Activated T-helper 1 cell treated with anti-CD3 and anti-CD28 coated beads, Interleukin-12 subunit alpha, Interleukin-12 subunit beta, Interleukin-2, Interleukin-4 antibody, amounts not matched to agents 30 ng/mL and 10 ng/mL and 1 ng/mL, durations not matched to agents 14 hours and 24 hours and 36 hours (primary cell): ENCODE data around the gene C5AR1. TPM values are rescaled to one million over a fixed set of nuclear protein-coding genes. Genes with fewer than 3 reads are reported as not detected.
"Not testable (repeated sequence)": the region's sequence is repeated elsewhere in the genome, so short reads cannot be mapped to it uniquely, and the experiment has no call there.

Source experiments
- DNase-seq: peaks from one replicate; pipeline ENCODE4 v3.0.0; 2021; ENCODE audit warnings: low spot score
- H3K27ac Mint-ChIP-seq: one replicate; pipeline ENCODE4 v1.8.0; 2021; ENCODE audit warnings: mild to moderate bottlenecking, mixed read lengths
- H3K27me3 Mint-ChIP-seq: one replicate; pipeline ENCODE4 v1.8.0; 2022; ENCODE audit warnings: mild to moderate bottlenecking, moderate library complexity, mixed read lengths; ENCODE audit not compliant: insufficient read depth
- H3K36me3 Mint-ChIP-seq: one replicate; pipeline ENCODE4 v1.8.0; 2021; ENCODE audit warnings: low read depth, mixed read lengths
- H3K4me1 Mint-ChIP-seq: one replicate; pipeline ENCODE4 v1.8.0; 2021; ENCODE audit warnings: low read depth, mixed read lengths
- H3K4me3 Mint-ChIP-seq: one replicate; pipeline ENCODE4 v1.8.0; 2021; ENCODE audit warnings: mild to moderate bottlenecking, moderate library complexity, mixed read lengths
- H3K9me3 Mint-ChIP-seq: one replicate; pipeline ENCODE4 v1.8.0; 2021; ENCODE audit warnings: mixed read lengths
- intact Hi-C: fragments of 100-400 bp; cut with micrococcal nuclease; formaldehyde crosslinking; loops from one replicate; pipeline ENCODE4 v1.15.1; 2024
- total RNA-seq: library from RNA; stranded (reverse); gene quantifications from 2 replicates; pipeline ENCODE4 v1.2.3, GENCODE V29; 2022

The C5AR1 gene
- total RNA-seq, result 1.4 and 1.5 TPM in 2 replicates

- Mint-ChIP-seq H3K27me3 (peaks cover 2% of the 10 kb centered on the region), H3K36me3 (no peaks in the 10 kb centered on the region), H3K4me1 (peaks cover 3% of the 10 kb centered on the region), H3K9me3 (no peaks in the 10 kb centered on the region), H3K27ac (no peak within 1 kb of the TSS), H3K4me3 (no peak within 1 kb of the TSS)
- intact Hi-C loops, result no loop called here
- no peak for DNase-seq
These were observed at the start of gene C5AR1 for GRCh38 chr19:47309608-47310007. C5AR1 (plus strand) TSS chr19:47309861; CDS start chr19:47309896, 35 bp downstream.

GRCh38 chr19:47260476-47260875 is 49.2 kb upstream of the C5AR1 start:
- peaks cover 42% of the 10 kb centered on the region for H3K36me3 Mint-ChIP-seq

GRCh38 chr19:47261946-47262793 is 47.5 kb upstream of the C5AR1 start:
- peaks cover 47% of the 10 kb centered on the region for H3K36me3 Mint-ChIP-seq
- not testable (repeated sequence) for H3K27me3 Mint-ChIP-seq

More at GRCh38 chr19:47260476-47260875, 49.2 kb upstream of the C5AR1 start:
- Mint-ChIP-seq H3K4me3 (no peak overlapping the region), H3K4me1 (peaks cover 31% of the 10 kb centered on the region), H3K27me3 (peaks cover 2% of the 10 kb centered on the region), H3K27ac (peak overlapping the region; percentile 38), H3K9me3 (no peaks in the 10 kb centered on the region)
- intact Hi-C loops, result no loop called here
- DNase-seq, result no peak

GRCh38 chr19:47264629-47265028 is 45.0 kb upstream of the C5AR1 start:
- no peaks in the 10 kb centered on the region for H3K9me3 Mint-ChIP-seq
- peaks cover 38% of the 10 kb centered on the region for H3K36me3 Mint-ChIP-seq
- intact Hi-C loops, result no loop called here
- H3K4me1 Mint-ChIP-seq, result peaks cover 6% of the 10 kb centered on the region
- no peak overlapping the region for H3K27ac Mint-ChIP-seq
- DNase-seq, result no peak
- H3K27me3 Mint-ChIP-seq, result no peaks in the 10 kb centered on the region
- no peak overlapping the region for H3K4me3 Mint-ChIP-seq

More at GRCh38 chr19:47261946-47262793, 47.5 kb upstream of the C5AR1 start:
- H3K9me3 Mint-ChIP-seq, DNase-seq, H3K4me3 Mint-ChIP-seq, intact Hi-C loops, H3K27ac Mint-ChIP-seq: not testable (repeated sequence)
- H3K4me1 Mint-ChIP-seq, result peaks cover 30% of the 10 kb centered on the region

DNA sequence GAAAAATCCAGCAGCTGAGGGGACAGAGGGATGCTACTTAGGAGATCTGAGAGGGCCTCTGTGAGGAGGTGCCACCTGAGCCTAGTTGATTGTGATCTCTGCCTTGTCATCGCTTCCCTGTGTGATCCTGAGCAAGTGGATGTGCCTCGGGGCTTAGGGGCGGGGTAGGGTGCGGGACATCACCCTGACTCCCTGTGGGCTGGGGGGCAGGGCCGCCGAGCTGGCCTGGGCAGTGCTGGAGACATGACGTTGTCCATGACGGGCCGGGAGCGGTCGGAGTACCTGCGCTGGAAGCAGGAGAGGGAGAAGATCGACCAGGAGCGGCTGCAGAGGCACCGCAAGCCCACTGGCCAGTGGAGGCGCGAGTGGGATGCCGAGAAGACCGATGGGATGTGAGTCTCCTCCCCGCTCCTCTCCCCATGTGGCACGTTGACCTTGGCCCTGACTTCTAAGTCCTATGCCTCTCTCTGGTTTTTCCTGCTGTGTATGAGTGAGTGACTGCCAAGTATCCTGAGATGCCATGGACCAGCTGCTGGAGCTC is 43.2 kb upstream of the C5AR1 start:
- intact Hi-C loops, result no loop called here

DNA sequence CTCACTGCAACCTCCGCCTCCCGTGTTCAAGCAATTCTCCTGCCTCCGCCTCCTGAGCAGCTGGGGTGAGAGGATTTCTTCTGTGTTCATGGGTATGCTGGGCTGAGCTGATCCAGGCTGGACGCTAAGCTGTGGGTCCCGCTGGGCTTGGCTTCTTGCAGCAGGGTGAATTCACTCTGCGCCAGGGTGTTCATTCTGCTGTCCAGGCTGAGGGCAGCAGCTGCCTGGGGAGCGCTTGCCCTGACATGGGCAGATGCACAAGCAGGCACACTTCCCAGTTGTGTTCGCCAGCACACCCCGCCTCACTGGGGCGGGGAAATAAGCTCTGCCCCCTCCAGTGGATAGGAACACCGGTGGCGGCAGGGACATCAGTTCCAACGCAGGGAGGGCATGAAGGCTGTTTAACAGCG is 42.3 kb upstream of the C5AR1 start:
- Mint-ChIP-seq H3K9me3 (no peaks in the 10 kb centered on the region), H3K27me3 (no peaks in the 10 kb centered on the region), H3K36me3 (peaks cover 31% of the 10 kb centered on the region), H3K4me3 (no peak overlapping the region), H3K4me1 (peaks cover 2% of the 10 kb centered on the region), H3K27ac (no peak overlapping the region)
- intact Hi-C loops, result no loop called here
- DNase-seq, result no peak

More for the DNA sequence above, 43.2 kb upstream of the C5AR1 start:
- Mint-ChIP-seq H3K4me3 (no peak overlapping the region), H3K27me3 (no peaks in the 10 kb centered on the region), H3K27ac (no peak overlapping the region), H3K36me3 (peaks cover 34% of the 10 kb centered on the region), H3K9me3 (no peaks in the 10 kb centered on the region), H3K4me1 (no peaks in the 10 kb centered on the region)
- no peak for DNase-seq

- Mint-ChIP-seq H3K4me1 (peaks cover 8% of the 10 kb centered on the region), H3K27me3 (no peaks in the 10 kb centered on the region), H3K36me3 (peaks cover 32% of the 10 kb centered on the region), H3K27ac (no peak overlapping the region), H3K4me3 (no peak overlapping the region), H3K9me3 (no peaks in the 10 kb centered on the region)
- DNase-seq, result no peak
- intact Hi-C loops, result no loop called here
These were observed 41.6 kb upstream of the C5AR1 start for GRCh38 chr19:47268028-47268427.

DNA sequence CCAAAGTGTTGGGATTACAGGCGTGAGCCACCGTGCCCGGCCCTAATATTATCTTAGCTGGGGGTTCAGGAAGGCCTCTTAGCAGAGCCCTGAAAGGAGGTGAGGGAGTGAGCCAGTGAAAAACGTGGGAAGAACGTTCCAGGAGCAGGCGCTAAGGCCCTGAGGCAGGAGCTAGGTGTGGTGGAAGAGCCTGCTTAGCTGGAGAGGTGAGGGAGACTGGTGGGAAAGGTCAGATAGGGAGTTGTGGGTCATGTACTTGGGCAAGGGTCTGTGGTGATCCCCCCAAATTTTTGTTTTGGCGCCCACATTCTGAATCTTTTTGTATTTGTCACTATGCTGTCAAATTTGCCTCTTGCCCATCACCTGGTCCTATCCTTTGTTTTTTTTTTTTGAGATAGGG is 40.1 kb upstream of the C5AR1 start:
- no peak overlapping the region for H3K4me3 Mint-ChIP-seq
- no peak for DNase-seq
- peaks cover 18% of the 10 kb centered on the region for H3K4me1 Mint-ChIP-seq
- no peak overlapping the region for H3K27ac Mint-ChIP-seq
- no peaks in the 10 kb centered on the region for H3K27me3 Mint-ChIP-seq
- no peaks in the 10 kb centered on the region for H3K9me3 Mint-ChIP-seq
- H3K36me3 Mint-ChIP-seq, result peaks cover 27% of the 10 kb centered on the region
- intact Hi-C loops, result no loop called here

DNA sequence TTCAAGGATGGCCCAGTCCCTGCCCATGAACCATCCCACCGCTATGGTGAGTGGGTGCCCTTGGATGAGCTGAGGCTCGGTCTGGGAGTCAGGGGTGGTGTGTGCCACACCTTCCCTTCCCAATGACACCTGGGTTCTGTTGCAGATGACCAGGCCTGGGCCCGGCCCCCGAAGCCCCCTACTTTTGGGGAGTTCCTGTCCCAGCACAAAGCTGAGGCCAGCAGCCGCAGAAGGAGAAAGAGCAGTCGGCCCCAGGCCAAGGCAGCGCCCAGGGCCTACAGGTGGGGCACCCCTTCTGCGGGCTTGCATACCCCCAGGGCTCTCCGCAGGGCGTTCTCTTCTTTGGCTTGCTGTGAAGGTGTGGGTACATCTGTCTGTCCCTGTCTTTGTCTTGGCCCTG is 39.3 kb upstream of the C5AR1 start:
- H3K4me1 Mint-ChIP-seq, result peaks cover 19% of the 10 kb centered on the region
- no peak for DNase-seq
- intact Hi-C loops, result loop anchor here (5.0 kb wide), 2 partner anchors 212 to 408 kb away; partner anchors contain the start of genes ARHGAP35 and KPTN
- no peaks in the 10 kb centered on the region for H3K9me3 Mint-ChIP-seq
- H3K36me3 Mint-ChIP-seq, result peaks cover 25% of the 10 kb centered on the region
- H3K27me3 Mint-ChIP-seq, result no peaks in the 10 kb centered on the region
- no peak overlapping the region for H3K27ac Mint-ChIP-seq
- no peak overlapping the region for H3K4me3 Mint-ChIP-seq

GRCh38 chr19:47271949-47272348 is 37.7 kb upstream of the C5AR1 start:
- Mint-ChIP-seq H3K9me3 (no peaks in the 10 kb centered on the region), H3K27me3 (no peaks in the 10 kb centered on the region), H3K27ac (peak overlapping the region; percentile 43), H3K4me3 (peak overlapping the region; percentile 92), H3K36me3 (peaks cover 20% of the 10 kb centered on the region), H3K4me1 (peaks cover 29% of the 10 kb centered on the region)
- no peak for DNase-seq
- intact Hi-C loops, result loop anchor here (5.0 kb wide), 2 partner anchors 210 to 410 kb away; partner anchors contain the start of genes ARHGAP35 and KPTN

- DNase-seq, result no peak
- H3K9me3 Mint-ChIP-seq, result no peaks in the 10 kb centered on the region
- no peaks in the 10 kb centered on the region for H3K27me3 Mint-ChIP-seq
- peak overlapping the region; percentile 92 for H3K4me3 Mint-ChIP-seq
- H3K36me3 Mint-ChIP-seq, result peaks cover 16% of the 10 kb centered on the region
- intact Hi-C loops, result loop anchor here (1.0 to 5.0 kb wide), 3 partner anchors 210 to 410 kb away; partner anchors contain the start of genes ARHGAP35 and KPTN
- peak overlapping the region; percentile 61 for H3K27ac Mint-ChIP-seq
- H3K4me1 Mint-ChIP-seq, result peaks cover 29% of the 10 kb centered on the region
These were observed 37.0 kb upstream of the C5AR1 start for GRCh38 chr19:47272448-47273312.

DNA sequence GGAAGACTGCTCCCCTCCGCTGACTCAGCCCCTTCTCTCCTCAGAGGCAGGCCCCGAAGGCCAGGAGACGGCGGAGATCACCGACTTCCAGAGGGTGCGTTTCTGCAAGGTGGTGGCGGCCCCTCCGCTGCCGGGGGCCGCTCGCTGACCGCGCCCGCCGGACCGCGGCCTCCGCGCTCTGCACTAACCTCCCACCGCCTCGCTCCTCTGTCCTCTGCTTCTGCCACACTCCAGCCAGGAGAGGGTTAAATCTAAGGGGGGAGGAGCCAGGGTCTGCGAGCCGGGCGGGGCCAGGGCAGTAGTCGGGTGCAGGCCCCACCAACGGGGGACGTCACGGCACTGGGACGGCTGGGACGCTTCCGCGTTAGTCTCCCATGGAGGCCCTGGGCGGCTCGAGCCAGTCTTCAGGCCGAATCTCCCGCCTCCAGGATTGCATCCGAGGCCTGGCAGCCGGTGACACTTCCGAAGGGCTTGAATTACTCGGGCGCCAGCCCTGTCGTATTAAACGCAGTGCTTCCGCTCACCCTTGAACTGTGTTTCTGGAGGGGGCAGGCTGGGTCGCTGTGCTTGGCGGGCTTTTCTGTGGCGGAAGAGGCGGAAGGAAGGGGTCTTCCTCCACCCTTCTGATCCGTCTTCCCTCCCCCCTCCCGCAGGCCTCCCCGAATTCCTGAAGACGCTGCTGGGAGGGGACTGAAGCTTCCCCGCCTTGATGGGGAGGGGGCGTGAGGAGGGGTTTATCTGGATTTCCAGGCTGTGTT is 36.2 kb upstream of the C5AR1 start:
- H3K9me3 Mint-ChIP-seq, result no peaks in the 10 kb centered on the region
- no peaks in the 10 kb centered on the region for H3K27me3 Mint-ChIP-seq
- H3K36me3 Mint-ChIP-seq, result peaks cover 13% of the 10 kb centered on the region
- DNase-seq, result peak; percentile 90
- peaks cover 29% of the 10 kb centered on the region for H3K4me1 Mint-ChIP-seq
- intact Hi-C loops, result loop anchor here (1.0 to 5.0 kb wide), 14 partner anchors 16 to 639 kb away; partner anchors contain the start of genes ARHGAP35, DHX34, KPTN and NAPA
- H3K4me3 Mint-ChIP-seq, result peak overlapping the region; percentile 92
- H3K27ac Mint-ChIP-seq, result peak overlapping the region; percentile 98
